Measurements from ENCODE around the gene CTNND2.

CTNND2 gene

GRCh38 chr5:10982626-10983025, 921.6 kb downstream of the CTNND2 start:
- H3K36me3 ChIP-seq (ENCODE audit: control insufficient read depth, insufficient read depth, low read length), result no peaks in the 10 kb centered on the region
- DNase-seq (ENCODE audit: extremely low read depth, insufficient read length), result no peak
- TF ChIP-seq, protein P1, sequence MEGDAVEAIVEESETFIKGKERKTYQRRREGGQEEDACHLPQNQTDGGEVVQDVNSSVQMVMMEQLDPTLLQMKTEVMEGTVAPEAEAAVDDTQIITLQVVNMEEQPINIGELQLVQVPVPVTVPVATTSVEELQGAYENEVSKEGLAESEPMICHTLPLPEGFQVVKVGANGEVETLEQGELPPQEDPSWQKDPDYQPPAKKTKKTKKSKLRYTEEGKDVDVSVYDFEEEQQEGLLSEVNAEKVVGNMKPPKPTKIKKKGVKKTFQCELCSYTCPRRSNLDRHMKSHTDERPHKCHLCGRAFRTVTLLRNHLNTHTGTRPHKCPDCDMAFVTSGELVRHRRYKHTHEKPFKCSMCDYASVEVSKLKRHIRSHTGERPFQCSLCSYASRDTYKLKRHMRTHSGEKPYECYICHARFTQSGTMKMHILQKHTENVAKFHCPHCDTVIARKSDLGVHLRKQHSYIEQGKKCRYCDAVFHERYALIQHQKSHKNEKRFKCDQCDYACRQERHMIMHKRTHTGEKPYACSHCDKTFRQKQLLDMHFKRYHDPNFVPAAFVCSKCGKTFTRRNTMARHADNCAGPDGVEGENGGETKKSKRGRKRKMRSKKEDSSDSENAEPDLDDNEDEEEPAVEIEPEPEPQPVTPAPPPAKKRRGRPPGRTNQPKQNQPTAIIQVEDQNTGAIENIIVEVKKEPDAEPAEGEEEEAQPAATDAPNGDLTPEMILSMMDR (IDR thresholded peaks at IDR 0.05; ENCODE audit: insufficient read depth, low read length, poor library complexity, severe bottlenecking), result no peak
- no peaks in the 10 kb centered on the region; the same call in 1 of the 2 replicates for H3K27me3 ChIP-seq (replicated peaks; ENCODE audit: control insufficient read depth, insufficient read depth, low read length)
- H3K4me3 ChIP-seq (replicated peaks; ENCODE audit: low read depth, low read length), result no peak overlapping the region

- H3K27me3 ChIP-seq (replicated peaks; ENCODE audit: control insufficient read depth, insufficient read depth, low read length), result no peaks in the 10 kb centered on the region; the same call in 1 of the 2 replicates
- no peak overlapping the region for H3K4me3 ChIP-seq (replicated peaks; ENCODE audit: low read depth, low read length)
- TF ChIP-seq, protein P1 (IDR thresholded peaks at IDR 0.05; ENCODE audit: insufficient read depth, low read length, poor library complexity, severe bottlenecking), result no peak
- no peak for DNase-seq (ENCODE audit: extremely low read depth, insufficient read length)
- no peaks in the 10 kb centered on the region for H3K36me3 ChIP-seq (ENCODE audit: control insufficient read depth, insufficient read depth, low read length)
Observed at GRCh38 chr5:10981932-10982331, 922.3 kb downstream of the CTNND2 start.

- TF ChIP-seq, protein P1 (IDR thresholded peaks at IDR 0.05; ENCODE audit: insufficient read depth, low read length, poor library complexity, severe bottlenecking), result no peak
- H3K27me3 ChIP-seq (replicated peaks; ENCODE audit: control insufficient read depth, insufficient read depth, low read length), result no peaks in the 10 kb centered on the region
- no peaks in the 10 kb centered on the region for H3K36me3 ChIP-seq (ENCODE audit: control insufficient read depth, insufficient read depth, low read length)
- H3K4me3 ChIP-seq (replicated peaks; ENCODE audit: low read depth, low read length), result no peak overlapping the region
- DNase-seq (ENCODE audit: extremely low read depth, insufficient read length), result no peak
Observed at GRCh38 chr5:10977011-10977410, 927.2 kb downstream of the CTNND2 start.

DNA sequence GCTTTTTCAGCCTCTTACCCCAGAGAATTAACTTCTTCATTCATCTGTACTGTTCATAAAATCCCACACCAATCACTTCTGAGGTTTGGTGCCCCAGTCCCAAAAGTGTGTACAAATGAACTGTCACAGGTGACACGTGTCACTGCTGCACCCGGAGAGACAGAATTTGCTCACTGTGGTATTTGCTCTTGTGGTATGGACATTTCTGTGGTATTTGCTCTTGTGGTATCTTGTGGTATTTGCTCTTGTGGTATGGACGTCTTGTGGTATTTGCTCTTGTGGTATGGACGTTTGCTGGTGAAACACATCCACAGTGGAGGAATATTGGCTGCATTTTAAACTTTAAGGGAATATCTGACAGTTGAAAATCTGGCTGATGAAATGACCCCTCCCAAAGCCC, 928.3 kb downstream of the CTNND2 start:
- Histone ChIP-seq H3K4me3 (replicated peaks; ENCODE audit: low read depth, low read length) (no peak overlapping the region), H3K36me3 (ENCODE audit: control insufficient read depth, insufficient read depth, low read length) (no peaks in the 10 kb centered on the region), H3K27me3 (replicated peaks; ENCODE audit: control insufficient read depth, insufficient read depth, low read length) (no peaks in the 10 kb centered on the region; the same call in 1 of the 2 replicates)
- TF ChIP-seq, protein P1 (IDR thresholded peaks at IDR 0.05; ENCODE audit: insufficient read depth, low read length, poor library complexity, severe bottlenecking), result no peak
- DNase-seq (ENCODE audit: extremely low read depth, insufficient read length), result no peak

- no peaks in the 10 kb centered on the region; the same call in 1 of the 2 replicates for H3K27me3 ChIP-seq (replicated peaks; ENCODE audit: control insufficient read depth, insufficient read depth, low read length)
Observed at GRCh38 chr5:10974850-10975249, 929.4 kb downstream of the CTNND2 start.

More at GRCh38 chr5:10974850-10975249, 929.4 kb downstream of the CTNND2 start:
- TF ChIP-seq, protein P1 (IDR thresholded peaks at IDR 0.05; ENCODE audit: insufficient read depth, low read length, poor library complexity, severe bottlenecking), result no peak
- H3K4me3 ChIP-seq (replicated peaks; ENCODE audit: low read depth, low read length), result no peak overlapping the region
- H3K36me3 ChIP-seq (ENCODE audit: control insufficient read depth, insufficient read depth, low read length), result no peaks in the 10 kb centered on the region
- DNase-seq (ENCODE audit: extremely low read depth, insufficient read length), result no peak
